NCI-H2196 treated with DMSO at 0.1 percent for 48 hours (cell line): ENCODE data around the gene NCEH1.

Experiments
- DNase-seq: peaks from one replicate; lab custom pipeline; 2025; ENCODE audit not compliant: unreplicated experiment; lab: John Stamatoyannopoulos, UW

Gene NCEH1

DNA sequence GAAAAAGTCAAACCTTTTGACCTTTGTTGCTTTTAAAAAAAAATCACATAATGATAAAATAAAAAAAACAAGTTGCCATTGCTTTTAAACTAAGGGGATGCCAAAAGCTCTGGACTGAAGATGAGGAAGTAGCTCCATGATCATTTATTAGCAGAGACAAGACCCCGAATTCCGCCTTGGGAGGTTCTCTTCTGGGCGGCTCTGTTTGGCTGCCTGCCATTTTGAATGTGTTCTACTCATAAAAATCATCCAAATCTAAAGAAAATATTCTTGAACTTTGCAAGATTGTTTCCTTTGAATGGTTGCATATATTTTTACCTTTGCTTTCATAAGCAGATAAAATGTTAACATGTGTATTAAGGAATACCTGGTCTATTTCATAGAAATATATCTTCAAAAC, 63.8 kb downstream of the NCEH1 start:
- DNase-seq: no peak

DNA sequence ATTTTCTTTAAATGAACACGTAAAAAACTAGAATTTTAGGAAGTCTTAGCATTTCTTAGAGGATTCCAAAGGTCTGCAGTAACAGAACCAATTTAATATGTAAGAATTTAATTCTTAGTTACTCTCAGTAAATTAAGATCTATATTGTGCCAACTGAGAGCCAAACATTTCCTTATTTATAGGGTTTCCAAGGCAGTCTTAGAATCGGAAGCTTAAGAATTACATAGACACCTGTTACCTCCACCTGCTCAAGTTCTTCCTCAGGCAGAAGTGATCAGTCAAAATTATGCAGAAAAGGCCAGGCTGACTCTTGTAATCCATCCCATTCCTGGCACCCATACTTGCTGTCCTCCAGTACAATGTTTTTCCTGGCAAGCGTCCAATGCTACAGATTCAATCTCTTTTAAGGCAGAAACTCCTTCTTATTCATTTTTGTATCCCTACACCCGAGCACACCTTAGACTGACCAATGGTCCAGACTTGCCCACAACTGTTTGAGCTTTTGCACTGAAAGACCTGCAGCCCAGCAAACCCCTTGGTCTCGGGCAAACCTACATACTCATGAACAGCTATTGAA, 64.3 kb downstream of the NCEH1 start:
- DNase-seq: peak; percentile 89

DNA sequence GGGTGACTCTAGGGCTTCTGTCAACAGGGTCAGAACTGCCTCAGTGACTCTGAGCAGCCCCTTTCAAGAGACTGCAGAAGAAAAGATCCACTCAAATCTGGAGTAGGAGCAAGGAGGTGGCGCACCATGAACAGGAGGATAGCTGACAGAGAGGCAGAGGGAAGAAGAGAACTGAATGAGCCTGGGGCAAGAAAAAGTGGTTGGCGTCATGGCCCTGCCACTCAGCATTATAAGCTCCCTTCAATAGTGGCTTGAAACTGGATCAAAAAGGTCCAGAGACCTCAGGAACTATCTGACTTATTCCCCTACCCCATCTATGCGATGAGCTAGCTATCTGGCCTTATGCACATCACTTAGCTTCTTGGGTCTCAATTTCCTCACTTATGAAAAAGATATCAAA, 66.6 kb downstream of the NCEH1 start:
- no peak for DNase-seq

DNA sequence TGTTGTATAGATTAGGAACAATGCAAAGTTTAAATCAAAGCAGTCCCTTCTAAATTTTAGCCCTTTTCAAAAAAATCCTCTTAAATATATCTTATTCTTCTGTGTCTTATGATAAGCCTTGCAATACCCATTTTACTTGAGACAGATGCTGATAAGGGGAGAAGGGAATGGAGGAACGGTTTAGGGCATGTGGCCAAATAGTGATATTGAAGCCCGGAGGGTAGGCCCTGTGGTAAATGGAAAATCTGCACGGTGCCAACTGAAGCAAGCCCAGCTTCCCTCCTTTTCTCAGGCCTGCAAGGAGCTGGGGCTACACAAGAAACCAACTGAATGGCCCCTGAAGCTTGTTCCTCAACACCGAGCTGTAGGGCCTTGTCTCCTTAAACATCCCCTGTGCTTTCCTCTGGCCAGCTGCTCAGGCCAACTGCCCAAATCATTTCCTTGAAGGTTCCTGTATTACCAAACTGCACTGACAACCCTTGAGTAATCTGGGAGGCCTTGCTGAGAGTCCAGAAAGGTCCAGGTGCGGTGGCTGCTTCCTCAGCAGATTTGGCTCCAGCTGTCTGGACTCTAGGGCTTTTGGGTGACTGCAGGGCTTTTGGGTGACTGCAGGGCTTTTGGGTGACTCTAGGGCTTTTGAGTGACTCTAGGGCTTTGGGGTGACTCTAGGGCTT, 67.2 kb downstream of the NCEH1 start:
- DNase-seq: no peak

DNA sequence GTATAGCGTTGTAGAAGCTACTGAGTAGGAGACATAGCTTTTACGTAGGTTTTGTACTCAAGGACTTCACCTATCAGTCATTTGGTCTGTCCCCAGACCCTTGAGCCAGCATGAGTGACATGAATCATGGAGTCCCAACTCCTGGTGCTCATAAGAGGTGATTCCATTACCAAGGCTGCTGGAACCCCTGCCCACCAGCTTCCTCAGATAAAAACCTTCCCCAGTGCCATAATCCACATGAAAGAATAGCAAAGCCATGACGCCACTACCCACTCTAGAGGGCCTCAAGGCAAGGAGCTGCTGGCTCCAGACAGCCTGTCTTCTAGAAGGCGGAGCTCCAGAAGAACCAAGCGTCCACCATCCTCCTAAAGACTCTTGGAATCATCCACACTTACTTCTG, 69.6 kb downstream of the NCEH1 start:
- DNase-seq: no peak

DNA sequence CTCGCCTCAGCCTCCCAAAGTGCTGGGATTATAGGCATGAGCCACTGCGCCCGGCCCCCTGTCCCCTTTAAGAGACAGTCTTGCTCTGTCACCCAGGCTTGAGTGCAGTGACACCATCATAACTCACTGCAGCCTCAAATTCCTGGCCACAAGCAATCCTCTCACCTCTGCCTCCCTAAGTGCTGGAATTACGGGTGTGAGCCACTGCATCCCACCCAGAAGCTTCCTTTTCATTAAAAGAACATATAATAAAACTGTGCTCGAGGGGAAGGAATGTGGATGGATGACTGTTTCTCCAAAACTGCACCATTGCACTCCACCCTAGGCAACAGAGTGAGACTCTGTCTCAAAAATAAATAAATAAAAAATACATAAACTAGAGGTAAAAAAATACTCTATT, 70.1 kb downstream of the NCEH1 start:
- no peak for DNase-seq

DNA sequence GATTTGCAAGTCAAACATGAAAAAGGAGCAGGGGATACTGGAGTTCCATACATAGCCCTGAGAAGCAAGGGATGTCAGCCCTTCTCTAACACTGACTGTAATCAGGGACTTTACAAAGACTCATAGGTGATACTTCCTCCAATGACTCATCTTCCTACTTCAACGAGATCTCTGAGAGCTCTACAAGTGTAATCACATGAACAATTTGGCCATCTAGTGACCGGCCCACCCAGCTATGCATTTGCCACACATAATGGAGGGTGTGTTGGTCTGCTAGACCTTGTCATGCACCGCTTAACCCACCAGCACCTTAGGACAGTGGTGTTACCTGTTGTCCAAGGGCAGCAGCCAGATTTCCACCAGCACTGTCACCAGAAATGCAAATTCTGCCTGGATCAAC, 75.3 kb downstream of the NCEH1 start:
- DNase-seq: no peak

DNA sequence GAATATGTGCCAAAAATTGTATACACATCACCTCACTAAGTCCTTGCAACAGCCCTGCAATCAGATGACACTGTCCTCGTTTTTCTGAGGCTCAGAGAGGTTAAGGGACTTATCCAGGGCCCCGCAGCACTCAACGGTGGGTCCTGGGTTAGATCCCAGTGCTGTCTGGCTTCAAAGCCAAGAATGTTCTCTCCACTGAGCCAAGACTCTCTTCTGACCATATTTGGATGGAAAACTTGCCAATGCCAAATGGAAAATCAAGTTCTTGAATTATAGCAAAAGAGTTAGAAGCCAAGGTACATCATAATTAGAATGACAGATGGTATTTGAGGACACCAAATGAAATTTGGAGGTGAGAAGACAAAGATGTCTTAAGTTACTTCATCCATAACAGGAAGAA, 75.9 kb downstream of the NCEH1 start:
- DNase-seq: no peak

DNA sequence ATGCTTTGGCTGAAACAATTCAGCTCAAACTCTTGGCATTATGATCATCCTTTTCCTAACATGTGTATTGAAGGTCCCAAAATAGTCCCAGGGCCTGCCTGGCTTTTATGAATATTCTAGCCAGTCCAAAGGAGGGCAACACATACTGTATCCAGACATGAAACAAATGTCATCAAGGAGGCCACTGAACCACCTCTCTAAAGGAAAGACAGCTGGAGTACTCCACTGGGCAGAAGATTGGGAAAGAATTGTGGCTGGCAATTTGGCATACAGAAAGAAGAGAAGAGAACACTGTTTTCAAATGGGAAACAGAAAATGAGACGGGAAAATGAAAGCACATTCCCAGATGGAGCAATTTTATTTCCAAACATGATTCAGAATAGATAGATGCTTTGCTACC, 80.6 kb downstream of the NCEH1 start:
- DNase-seq: no peak

DNA sequence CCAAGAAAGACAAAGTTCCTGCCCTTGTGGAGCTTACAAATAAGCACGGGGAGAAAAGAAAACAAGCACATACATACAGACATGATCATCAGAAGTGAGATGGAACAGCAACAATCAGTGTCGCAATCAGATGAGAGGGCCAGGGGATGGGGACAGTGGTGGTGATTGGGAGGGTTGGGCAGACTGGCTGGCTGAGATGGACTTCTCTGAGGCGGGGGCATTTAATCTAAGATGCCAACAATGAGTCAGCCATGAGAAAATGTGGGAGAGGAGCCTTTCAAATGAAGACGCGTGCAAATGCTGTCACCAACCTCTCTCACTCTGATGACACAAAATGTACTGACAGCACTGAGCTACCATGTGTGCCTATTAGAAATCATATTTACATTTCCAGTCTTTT, 81.4 kb downstream of the NCEH1 start:
- DNase-seq: no peak

DNA sequence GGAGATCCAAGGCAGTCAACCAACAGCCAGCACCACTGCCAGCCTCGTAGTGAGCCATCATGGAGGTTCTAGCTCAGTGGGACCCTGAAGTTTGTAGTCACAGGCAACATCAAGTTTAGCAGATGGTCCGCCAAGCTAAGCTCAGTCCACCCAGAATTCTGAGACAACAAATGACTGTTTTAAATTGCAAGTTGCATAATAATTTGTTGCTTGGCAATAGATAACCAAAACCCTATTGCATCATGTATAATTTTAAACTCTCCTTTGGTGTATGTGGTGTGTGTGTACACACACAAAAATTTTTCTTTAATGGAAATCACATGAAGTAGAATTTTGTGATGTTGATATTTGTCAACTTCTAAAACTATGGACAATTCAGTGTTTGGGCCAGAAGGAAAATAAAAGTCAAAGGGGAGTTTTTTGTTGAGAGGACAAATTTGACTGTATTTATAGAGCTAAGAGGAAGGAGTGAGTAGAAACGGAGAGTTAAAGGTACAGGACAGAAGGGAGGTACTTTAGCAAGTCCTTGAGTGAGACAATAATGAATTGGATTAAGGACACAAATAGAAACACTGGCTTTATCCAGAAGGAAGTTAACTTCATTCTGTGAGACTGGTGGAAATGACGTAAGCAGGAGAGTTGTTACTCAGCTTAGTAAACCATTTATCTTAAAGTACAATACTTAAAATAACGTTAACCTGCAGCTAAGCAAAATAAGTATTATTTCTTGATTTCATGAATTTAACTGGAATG, 83.6 kb downstream of the NCEH1 start:
- no peak for DNase-seq

DNA sequence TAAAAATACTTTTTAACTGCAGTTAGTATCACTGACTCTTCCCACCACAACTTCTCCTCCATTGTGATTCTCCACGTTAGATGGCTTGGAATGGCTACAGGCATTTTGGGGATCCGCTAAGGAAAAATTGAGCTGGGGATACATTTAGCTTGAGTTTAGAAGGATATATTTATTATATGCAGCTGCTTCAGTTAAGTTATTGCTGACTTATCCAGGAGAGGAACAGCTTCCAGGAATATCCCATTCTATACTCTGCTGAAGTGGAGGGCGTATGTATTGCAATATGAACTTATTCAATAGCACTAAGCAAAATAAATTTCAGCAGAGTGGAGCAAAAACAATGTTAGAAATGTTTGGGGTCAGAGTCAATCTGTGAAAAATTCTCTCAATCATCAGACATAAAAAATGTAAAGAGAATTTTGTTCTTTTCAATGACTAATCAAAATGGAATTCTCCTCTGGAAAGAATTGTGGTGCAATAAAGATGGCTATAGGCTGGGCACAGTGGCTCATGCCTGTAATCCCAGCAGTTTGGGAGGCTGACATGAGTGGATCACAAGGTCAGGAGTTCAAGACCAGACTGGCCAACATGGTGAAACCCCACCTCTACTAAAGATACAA, 84.7 kb downstream of the NCEH1 start:
- DNase-seq: no peak

DNA sequence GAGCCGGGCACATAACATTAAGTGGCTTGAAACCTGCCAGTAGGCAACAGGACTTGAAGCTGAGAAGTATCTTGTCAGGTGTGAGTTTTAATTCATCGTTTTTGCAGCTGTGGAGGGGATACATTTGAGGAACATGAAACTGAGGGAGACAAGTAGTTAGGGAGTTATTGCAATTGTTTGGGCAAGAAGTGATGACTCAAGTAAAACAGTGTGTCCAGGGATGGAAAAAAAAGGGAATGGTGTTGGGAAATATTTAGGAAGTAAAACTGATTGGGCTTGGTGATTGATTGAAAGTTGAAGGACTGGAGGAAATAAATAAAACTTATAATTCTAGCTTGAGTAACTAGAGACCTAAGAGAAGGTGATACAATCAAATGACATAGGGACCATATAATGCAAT, 85.5 kb downstream of the NCEH1 start:
- no peak for DNase-seq

DNA sequence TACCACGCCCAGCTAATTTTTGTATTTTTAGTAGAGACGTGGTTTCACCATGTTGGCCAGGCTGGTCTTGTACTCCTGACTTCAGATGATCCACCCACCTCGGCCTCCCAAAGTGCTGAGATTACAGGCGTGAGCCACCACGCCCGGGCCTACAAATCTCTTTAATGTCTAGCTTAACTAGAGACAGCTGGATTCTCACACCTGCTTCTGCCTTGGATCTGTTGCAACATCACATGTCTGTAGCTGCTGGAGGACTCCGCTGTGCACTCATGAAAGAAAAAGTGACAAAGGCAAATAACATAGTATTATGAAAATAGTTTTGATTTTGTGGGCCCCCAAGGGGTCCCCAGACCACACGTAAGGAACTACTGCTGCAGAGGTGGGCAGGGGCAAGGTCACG, 85.9 kb downstream of the NCEH1 start:
- no peak for DNase-seq

DNA sequence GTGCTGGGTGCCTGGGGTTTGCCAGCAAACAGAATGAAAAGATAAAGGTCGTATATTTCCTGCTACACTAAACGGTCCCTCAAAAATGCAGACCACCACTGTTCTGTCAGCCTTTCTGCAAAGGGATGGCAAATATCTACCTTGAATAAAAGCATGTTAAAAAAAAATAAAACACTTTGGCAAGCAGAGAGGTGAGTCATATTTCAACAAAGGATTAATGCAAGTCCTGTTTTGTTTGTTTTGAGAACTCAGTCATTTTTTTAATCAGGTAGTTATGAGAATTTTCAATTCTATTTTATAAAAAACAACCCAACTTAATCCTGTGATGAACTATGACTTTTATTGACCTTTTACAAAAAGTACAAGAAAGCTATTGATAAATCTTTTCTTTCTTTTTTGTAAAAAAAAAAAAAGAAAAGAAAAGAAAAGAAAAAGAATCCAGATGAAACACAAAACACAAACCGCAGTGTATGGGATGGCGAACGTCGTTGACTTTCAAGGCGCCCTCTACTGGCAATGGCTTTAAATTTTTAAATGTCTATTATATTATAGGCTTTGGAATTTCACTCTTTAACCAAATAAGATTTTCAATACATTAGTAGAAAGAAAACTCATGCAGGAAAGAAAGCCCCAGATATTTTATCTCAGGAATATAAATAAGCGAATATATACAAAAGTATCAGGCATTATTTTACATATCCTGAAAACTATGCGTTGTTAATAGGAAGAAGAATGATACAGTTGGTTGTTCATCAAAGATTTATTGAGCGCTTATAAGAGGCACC, 87.8 kb downstream of the NCEH1 start:
- DNase-seq: no peak

DNA sequence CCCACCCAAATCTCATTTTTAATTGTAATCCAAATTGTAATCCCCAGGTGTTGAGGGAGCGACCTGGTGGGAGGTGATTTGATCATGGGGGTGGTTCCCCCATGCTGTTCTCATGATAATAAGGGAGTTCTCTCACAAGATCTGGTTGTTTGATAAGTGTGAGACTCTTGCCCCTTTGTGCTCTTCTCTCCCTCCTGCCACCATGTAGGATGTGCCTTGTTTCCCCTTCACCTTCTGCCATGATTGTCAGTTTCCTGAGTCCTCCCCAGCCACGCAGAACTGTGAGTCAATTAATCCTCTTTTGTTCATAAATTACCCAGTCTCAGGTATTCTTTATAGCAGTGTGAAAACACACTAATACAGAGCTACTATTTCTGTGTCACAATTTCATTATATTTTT, 88.7 kb downstream of the NCEH1 start:
- no peak for DNase-seq

DNA sequence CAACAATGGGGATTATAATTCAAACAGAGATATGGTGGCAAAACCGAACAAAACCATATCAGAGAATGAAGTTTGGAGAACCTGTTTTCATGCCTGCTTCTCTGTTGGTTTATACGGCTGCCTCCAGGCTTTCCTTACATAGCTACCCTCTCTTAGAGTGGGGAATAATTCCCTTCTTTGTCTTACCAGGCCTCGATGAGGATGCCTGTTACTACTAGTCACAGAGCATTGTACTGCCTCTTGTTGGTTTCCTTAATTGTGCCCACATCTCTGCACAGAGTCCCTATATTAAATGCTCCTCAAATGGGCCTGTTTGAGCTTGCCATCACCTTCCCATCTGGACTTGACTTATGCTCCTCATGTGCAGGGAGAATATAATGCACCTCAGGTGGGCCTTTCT, 92.9 kb downstream of the NCEH1 start:
- DNase-seq: no peak

DNA sequence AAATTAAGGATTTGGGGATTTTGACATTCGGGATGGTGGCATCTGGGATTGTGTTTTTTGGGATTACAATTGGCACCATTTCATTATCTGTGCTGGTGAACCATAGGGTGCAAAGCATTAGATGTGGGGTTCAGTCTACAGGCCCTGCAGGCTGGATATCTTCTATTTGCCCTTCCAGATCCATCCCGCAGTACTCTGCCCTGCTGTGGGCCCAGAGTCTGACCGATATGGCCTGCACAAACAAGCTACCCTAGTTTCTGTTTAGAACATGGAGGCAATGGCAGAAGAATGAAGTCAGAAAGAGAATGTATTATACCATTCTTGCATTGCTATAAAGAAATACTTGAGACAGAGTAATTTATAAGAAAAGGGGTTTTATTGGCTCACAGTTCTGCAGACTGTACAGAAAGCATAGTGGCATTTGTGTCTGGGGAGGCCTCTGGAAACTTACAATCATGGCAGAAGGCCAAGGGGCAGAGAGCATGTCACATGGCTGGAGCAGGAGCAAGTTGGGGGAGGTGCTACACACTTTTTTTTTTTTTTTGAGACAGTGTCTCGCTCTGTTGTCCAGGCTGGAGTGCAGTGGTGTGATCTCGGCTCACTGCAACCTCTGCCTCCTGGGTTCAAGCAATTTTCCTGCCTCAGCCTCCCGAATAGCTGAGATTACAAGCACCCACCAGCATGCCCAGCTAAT, 93.7 kb downstream of the NCEH1 start:
- DNase-seq: no peak

DNA sequence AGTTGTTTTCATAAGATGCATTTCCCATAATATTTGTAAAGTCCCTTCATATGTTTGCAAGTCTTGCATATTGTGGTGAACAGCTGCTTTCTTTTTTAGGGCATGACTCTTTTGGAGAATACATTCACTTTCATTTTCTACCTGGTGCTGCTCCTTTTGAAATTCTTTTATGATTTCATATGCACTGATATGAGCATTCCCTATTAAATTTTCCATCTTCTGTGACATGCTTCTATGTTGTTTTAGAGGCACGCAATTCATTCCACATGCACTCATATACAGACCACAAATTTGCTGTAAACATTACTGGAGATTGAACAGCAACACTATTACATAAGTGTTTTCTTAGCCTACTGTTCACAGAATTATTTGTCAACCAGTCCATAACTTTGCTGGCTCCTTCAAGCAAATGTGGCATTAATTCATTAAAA, 94.8 kb downstream of the NCEH1 start:
- DNase-seq: no peak

DNA sequence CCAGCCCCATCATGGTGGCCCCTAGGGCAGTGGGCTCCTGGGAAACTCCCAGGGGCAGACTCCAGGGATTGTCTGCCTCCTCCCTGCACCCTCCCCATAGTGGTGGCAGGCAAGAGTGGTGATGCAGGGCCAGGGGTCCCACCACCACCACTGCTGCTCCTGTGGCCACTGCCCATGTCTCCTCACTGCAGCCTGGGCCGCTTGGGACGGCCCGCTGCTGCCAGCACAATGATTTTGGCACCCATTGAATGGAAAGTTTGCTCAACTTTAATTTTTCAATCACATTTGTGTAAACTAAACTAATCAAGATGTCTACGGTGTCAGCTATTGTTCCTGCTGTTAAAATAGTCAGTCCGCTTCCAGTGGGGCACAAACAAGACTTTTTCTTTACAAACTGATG, 95.6 kb downstream of the NCEH1 start:
- no peak for DNase-seq
